GM18498 (cell line): ENCODE results near the gene EGR2.
A peak's percentile ranks its signal among the peaks of the same experiment; 100 is the strongest.

ENCODE experiments used
- ATAC-seq: cut with Tn5 transposase; IDR thresholded peaks from one replicate; pipeline ENCODE4 v1.9.1; 2021; ENCODE audit warnings: mild to moderate bottlenecking, moderate library complexity; ENCODE audit not compliant: unreplicated experiment

EGR2 gene

DNA sequence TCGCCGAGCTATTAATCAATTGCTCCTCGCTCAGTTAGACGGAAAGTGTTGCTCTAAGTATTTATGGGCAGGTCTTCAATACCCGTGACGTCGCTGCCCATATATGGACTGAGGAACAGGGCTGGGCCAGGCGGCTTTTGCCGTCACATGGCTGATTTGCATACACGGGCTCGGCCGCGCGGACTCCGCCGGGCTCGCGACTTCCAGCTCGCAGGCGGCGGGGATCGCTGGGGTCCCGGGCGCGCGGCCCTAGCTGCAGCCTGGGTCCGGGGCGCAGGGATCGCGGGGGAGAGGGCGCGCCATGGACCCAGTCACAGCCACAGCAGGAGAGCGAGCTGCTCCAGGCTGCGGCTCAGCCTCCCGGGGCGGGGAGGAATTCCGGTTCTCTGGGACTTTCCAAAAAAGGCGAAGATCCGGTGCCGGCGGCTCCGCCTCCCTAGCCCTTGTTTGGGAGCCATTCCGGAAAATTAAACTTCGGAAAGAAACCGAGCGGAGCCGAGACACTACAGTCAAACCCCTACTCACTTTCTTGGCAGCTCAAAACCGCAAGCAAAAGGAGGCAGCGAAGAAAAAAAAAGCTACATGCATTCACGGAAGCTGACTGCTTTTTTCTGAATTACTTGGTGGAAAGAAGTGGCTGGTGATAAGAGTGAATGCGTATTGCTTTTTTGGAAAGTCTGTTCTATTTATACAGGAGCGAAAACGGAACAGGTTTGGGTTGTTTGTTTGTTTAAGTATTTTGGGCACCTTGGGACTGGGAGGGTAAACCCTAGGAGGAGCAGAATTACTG, at the start of gene EGR2:
Gene EGR2 (minus strand): TSS at position 36 of the 790 bp plus-strand sequence. CDS start 337 bp downstream, outside the sequence.
- ATAC-seq, result peak; percentile 82

DNA sequence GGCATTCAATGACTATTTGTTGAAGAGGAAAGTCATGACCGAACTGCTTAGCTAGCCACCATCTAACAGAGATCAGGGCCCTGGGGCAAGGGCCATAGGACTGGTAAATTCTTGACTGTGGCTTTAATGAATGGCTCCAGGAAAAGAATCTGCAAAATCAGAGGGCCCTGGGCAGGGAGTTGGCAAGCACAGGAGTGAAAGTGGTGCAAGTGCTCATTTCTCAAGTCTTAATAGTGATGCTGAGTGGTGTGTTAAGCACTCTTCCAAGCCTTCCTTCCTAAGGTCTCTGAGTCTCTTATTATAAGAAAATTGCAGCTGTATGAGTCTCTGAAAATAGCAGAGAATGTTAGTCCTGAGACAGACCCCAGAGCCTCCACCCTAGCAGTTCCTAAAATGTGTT, 46.3 kb upstream of the EGR2 start:
- no peak for ATAC-seq

DNA sequence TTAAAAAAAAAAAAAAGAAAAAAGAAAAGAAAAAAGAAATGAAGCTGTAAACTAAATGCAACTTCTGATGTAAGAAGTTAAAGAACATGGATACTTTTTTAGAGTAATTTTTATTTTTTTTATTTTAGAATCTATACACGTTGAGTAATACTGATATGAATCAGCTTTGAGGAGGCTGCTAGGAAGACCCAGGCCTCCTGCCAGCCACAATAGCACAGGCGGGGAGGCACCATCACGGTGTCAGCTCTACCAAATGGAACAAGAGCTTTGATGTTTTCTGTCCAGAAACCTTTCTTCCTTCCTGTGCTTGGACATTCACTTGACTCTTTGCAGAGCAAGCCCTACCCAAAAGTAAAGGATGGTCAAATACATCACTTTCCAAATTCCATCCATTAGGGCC, 45.3 kb upstream of the EGR2 start:
- ATAC-seq, result no peak

DNA sequence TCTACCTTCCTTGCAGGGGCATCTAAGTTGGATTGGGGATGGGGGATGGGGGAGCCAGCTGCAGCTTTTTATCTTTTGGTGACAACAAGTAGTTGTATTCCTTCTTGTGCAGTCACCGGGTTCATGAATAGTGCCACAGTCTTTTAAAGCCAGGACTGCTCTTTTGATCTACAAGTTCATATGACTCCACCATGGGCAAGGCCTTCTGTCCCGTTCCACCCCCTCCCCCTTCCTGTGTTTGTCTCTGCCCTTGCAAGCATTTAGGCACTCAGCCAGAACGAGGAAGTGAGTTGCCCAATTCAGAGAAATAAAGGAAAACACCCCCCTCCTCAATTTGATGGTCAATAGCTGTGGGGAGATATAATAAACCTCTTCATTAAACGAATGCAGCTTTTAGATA, 44.8 kb upstream of the EGR2 start:
- ATAC-seq, result no peak

DNA sequence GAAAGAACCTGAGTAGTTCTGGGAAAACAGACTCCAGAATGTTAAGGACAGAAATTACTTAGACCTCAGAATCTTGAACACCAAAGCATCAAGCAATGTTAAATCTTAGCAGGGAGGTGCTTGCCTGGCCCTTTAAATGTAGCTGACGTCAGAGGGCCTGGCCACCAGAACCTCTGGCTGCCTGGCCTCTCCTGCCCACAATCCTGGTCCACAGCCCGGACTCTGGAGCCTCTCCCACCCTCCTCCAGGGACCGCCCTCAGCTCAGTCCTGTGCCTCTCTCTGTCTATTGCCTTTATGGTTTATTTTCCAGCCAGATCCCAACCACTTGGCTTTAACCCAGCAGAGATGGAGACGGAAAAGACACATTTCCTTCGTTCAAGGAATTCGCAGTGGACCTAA, 42.2 kb upstream of the EGR2 start:
- ATAC-seq, result no peak

DNA sequence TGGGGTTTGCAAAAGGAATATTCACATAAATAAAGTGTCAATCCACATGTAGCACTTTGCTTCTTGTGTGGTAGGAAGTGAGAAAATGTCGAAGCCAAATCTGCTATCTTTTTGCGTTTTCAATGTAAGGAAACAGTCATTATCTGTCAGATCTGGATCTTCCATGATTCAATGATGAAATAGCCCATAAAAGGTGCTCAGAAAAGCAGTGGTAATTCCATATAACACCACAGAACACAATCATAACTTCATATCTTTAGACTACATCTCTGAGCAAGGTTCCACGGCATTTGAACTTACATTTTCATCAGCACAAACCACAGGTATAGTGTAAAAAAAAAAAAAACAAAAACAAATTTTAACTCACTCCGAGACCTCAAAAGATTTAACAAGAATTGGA, 39.9 kb upstream of the EGR2 start:
- no peak for ATAC-seq

DNA sequence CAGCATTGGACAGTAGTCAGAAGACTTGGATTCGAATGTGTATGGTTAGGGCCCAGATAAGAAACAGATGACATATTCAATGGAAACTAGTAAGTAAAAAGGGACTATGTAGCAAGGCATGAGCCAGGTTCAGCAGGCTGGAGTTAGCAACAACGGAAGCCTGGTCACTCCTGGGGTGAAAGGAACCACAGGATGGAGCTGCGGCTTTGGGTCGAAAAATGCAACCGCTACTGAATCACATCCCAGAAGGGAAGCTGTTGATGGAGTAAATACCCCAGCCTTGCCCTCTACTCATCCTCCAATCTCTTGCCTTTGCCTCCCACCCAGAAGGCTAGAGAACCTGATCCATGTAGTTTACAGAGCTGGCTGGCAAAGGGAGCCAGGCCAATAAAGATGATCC, 37.5 kb upstream of the EGR2 start:
- peak; percentile 9 for ATAC-seq

DNA sequence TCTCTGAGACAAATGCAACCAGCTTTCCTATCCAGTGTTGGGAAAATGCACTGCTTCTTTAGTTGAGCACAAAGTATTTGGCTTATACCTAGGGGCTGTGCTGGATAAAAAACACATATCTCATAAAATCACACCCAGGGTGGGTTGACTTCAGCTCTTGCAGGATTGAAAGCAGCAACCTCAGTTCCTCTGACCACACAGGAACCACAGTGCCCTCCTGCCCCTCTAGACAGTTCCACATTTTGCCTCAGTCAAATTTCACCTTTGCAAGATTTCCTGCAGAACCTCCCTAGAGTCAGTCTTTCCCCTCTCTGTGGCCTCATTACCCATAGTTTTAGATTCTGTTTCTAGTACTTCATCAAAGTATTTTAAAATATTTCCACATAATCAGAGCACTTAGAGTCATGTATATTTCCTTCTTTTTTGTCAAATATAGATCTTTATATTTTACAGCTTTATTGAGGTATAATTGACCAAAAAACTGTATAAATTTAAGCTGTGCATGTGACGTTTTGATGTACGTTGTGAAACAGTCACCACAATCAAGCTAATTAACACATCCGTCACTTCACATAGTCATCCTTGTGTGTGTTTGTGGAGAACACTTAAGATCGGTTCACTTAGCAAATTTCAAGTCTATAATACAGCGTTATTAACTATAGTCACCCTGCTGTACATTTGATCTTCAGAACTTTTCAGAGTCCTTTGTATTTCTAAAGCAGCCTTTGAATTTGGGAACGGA, 37.0 kb upstream of the EGR2 start:
- ATAC-seq, result peak; percentile 75

DNA sequence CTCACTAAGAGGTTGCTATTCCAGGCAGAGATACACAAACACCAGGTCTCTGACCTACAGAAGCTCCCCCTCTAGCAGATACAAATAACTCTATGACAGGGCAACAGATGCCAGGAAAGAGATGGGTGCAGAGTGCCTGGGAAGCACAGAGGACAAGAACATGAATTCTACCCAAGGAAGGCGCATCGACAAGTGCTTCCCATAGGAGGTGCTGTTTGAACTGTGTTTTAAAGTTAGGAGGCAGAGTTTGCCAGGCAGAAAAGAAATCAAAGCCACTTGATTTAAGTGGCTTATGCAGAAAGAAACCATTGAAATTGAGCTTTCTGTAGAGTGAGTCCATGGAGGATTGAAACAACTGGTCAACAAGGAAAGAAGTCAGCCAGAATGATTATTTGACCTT, 35.3 kb upstream of the EGR2 start:
- no peak for ATAC-seq

DNA sequence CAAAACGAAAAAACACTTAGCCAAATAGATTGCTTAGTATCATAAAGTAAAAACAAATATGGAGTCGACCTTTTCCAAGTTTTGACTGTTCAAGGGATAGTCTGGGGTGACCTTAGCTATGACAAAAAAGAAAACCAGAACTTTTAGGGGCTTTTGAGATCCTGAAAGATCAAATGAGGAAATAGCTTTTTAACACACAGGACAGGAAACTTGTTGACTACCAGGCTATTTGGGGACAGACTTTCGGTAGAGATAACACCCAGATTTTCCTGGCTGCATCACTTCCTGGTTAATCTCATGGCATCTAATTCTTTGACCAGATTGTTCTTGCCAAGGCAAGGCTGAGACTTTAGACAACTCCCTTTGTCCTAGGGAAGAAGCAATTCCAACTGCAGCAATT, 34.5 kb upstream of the EGR2 start:
- no peak for ATAC-seq

DNA sequence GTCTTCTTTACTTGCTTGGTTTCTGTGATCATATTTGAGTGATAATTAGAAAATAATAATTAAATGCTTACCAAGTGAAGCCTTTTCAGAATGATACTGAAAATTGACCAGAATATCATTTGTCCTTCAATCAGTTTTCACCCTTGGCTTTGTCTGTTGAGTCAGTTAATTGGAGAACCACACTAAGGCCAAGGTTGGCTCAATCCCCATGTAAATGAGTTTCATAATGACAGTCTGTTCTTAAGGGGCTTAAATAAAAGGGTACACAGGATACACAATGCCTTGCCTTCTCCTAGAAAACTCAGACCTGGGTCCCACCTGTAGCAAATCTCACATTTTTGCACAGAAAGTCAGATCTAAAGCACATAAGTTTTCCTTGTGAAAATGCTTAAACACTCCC, 31.3 kb upstream of the EGR2 start:
- ATAC-seq, result no peak

DNA sequence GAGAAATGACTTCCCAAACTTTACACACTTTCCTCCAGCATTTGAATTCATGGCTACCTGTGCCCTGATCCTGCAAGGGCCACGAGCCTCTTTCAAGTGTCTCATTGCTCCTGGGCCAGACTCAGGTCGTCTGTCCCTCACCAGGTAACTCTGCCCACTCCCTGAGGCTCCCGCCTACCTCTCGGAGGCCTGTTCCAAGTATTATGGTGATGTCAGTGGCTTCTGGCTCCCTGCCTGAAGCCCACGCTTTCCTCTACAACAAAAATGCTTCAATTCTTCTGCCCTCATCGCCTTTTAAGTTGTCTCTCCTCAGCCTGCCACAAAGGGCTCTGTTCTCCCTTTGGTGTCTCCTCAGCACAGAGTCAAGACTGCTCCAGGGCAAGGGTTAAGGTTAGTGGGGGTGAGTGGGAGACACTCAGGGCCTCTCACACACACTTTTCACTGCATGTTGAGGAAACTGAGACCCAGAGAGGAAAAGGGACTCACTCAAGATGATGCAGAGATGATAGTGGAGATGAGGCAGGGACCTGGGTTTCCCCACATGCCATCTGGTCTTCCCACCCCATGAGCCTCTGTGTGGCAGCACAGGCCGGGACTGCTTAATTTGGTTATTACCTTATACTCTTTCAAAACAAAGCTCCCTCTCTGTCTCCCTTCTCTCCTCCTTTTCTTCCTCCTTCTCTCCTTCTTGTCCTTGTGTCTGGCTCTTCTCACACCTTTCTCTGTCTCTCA, 28.3 kb upstream of the EGR2 start:
- no peak for ATAC-seq

DNA sequence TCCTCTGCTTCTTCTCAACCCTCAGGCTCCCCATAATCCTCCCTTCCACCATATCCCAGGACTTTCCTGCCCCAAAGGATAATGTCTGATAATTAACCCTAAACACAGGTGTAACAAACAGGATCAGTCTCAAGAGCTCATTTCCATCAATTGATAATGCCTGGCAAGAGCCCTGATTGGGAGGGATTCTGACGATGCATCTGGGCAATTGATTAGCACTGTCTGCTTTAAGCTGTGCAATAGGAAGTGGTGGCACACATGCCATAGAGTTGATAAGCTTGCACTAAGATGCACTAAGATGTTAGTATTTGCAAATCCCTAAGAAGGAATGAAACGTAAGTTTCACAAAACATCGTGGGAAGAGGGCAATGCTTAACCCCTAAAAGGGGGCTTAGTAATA, 27.4 kb upstream of the EGR2 start:
- no peak for ATAC-seq

DNA sequence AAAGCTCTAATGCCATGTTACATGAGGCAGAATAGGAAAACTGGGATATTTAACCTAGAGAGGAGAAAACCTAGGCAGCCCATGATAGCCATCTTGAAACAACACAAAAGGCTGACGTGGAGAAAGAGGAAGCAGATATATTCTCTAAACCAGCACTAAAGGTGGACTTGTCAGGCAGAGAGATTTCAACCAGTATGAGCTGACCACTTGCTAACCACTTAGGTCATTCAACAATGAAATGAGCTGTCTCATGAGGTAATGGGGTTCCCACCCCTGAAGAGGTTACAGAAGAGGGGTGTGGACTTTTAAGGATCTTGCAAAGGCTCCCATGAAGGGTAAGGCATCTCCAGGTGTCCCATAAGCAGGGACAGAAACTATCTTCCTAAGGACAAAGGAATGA, 26.8 kb upstream of the EGR2 start:
- no peak for ATAC-seq

DNA sequence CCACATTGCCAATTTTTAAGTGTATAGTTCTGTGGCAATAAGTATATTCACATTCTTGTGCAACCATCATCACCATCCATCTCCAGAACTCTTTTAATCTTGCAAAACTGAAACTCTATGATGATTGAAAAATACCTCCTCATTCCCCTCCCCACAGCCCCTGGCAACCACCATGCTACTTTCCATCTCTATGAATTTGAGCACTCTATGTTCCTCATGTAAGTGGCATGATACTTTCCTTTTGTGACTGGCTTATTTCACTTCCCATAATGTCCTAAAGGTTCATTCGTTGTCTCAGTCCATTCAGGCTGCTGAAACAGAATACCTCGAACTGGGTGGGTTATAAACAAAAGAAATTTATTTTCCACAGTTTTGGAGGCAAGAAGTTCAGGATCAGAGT, 23.4 kb upstream of the EGR2 start:
- ATAC-seq, result no peak

DNA sequence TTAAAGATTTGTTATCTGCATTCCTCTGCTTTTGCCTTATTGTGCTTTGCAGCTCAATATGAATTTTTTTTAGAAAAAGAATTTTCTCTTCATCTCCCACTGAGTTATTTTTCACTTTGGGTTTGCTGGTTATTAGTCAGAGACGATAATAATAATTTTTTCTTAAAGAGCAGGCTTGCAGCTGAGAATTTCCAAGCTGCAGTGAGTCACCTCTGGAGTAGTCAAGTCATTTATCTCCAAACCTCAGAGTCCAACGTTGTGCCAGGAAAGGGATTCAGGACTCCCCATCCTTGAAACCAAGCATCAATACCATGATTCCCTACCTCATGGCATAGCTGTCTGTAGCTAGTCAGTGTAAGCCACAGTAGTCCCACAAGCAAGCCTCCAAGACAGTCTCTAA, 15.2 kb upstream of the EGR2 start:
- ATAC-seq, result no peak

DNA sequence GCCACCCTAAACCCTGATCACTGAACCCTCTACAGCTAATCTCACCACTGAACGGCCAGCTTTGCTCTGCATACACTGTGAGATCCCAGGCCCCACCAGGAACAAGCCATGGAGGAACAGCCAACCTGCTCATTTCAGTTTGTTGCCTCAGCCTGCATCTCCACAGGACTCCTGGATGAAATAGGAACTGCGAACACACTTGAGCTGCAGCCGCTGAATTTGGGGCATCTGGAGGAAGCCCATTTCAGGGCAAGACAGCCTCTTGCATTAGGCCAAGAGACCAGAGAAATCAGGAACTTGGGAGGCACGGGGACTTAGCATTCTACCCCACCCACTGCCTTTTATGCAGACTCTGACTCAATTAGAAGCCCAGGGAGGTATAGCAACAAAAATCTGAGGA, 14.5 kb upstream of the EGR2 start:
- ATAC-seq, result no peak

DNA sequence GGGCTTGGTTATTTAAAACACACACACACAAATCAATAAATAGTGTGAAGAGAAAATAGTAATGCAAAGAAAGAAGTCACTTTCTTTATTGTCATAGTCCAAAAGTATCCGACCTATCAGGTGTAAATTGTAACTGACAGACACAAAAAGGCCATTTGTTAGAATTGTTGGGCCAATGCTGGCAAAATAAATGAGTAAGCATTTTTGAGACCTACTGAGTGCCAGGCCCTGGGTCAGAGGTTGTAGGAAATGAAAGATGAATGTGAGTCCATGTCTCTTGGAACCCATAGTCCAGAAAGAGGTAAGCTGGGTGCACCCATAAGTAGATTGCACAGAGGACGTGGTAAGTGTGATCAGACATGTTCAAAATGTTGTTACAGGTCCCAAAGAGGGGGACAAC, 13.5 kb upstream of the EGR2 start:
- ATAC-seq, result no peak

DNA sequence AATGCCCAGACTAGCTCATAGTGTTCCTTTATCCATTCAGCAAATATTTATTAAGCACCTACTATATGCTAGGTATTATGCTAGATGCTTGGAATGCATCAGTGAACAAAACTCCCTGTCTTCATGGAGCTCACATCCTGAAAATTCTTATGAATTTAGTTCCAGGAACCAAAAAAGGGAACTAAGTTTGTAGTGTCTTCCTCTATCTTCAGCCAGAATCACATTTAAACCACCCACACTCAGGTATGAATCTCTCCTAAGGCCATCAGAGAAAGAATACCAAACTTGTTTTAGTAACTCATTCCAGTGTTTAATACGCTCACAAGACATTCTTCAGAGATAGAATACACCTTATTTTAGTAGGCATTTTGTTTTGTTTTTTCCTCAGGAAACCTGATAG, 10.1 kb upstream of the EGR2 start:
- no peak for ATAC-seq

DNA sequence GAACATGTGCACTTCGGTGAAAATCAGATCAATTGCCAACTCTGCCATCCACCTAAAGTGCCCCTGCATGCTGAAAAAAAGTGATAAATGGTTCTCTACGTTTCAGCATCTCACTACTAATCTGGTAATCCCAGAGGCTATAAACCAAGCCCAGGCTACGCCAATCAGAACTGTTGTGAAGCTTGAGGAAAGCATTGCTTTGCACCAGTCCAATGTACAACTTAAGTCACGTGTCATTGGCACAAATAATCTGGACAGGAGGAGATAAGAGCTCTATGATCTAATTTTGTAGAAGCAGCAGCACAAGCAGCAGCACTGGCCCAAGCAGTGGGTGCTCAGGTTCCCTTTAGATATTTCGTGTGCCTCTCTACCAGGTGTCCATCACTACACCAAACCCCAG, 4.4 kb upstream of the EGR2 start:
- no peak for ATAC-seq

DNA sequence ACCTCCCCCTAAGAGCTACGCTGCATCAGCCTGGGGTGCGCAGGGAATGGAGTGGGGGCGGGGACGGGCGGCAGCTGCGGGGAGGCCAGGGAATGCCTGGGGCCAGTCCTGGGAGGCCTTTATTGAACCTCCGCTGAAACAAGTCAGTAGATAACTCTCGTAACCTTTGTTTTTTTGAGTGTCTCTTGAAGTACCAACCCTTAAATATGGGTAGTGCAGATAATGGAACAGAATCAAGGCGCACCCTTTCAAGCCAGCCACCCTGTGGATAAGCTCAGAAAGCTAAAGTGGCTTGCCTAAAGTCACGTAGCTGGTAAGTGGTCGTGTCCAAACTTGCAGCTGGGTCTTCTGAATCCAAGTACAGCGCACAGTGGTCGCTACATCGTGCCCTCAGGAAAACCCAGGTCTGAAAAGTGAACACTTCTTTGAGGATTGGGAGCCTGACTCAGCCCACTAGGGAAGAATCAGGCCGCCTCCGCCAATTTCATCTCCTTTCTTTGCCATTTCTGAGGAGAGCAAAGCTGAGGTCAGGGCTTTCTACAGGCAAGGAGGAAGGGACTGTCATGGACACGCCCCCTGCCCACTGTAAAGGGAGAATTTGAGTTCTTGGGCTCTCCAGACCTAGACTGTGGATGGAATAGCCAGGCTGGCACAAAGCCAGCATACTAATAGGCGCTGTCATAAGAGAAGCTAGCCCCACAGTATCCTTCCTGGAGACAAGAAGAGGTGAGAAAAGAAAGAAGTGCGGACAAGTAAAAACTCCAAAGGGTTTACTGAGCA, 3.2 kb upstream of the EGR2 start:
- no peak for ATAC-seq
